GM10248 (cell line): ENCODE results near the gene MAPKBP1.

Source experiments
- CTCF ChIA-PET: fragments of 300-600 bp; sonication (Branson Sonifier 250); formaldehyde crosslinking; extraction: SDS; loops from one replicate; lab custom pipeline; 2021; ENCODE audit warnings: antibody characterized with exemption; lab: Yijun Ruan, JAX
- POLR2A ChIA-PET: fragments of 350-650 bp; sonication (Branson Sonifier 250); formaldehyde crosslinking; extraction: SDS; loops from one replicate; lab custom pipeline; 2020; ENCODE audit warnings: antibody characterized with exemption; lab: Yijun Ruan, JAX
- DNase-seq: peaks from one replicate; pipeline ENCODE4 v3.0.0; 2012; ENCODE audit errors: extremely low spot score
- CTCF ChIP-seq: IDR thresholded peaks from 2 replicates; pipeline ENCODE4 v1.5.1; 2012; ENCODE audit warnings: mild to moderate bottlenecking, low read depth; ENCODE audit errors: extremely low read depth, missing control alignments, control extremely low read depth

Gene MAPKBP1

DNA sequence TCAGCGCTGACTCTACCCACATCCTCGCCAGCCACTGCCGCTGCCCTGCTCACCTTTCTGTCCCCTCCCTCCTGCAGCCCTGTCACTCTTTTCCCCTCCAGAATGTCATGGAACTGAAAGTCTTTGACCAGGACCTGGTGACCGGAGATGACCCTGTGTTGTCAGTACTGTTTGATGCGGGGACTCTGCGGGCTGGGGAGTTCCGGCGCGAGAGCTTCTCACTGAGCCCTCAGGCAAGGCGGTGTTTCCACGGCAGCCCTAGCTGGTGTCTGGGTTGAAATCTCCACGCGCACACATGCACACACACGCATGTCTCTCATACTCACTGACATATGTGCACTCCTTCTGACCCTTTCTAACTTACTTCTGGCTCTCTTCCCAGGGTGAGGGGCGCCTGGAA is 66.4 kb downstream of the MAPKBP1 start:
- CTCF ChIA-PET: no interaction called here
- no peak for DNase-seq
- POLR2A ChIA-PET: no interaction called here
- no peak for TF ChIP-seq CTCF

GRCh38 chr15:41841131-41841530 is 66.8 kb downstream of the MAPKBP1 start:
- TF ChIP-seq CTCF: no peak
- CTCF ChIA-PET: no interaction called here
- no peak for DNase-seq
- POLR2A ChIA-PET: no interaction called here

DNA sequence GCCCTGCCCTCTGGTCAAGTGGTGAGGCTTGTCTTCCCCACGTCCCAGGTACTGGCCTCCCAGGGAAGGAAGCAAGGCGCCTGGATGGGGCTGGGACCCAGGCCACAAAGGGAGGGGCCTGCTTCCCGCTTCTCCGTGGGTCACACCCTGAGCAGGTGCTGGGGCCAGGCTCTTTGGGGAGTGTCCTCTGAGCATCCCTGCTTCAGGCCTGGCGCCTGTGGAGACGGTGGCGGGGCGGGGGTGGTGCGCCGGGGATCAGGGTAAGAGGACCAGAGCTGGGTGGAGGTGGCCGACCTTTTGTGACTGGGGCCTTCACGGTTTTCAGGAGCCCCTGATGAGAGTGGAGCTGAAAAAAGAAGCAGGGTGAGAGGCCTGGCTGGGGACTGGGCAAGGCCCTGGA is 67.9 kb downstream of the MAPKBP1 start:
- CTCF ChIA-PET: no interaction called here
- no peak for DNase-seq
- POLR2A ChIA-PET: no interaction called here
- TF ChIP-seq CTCF: no peak

- ChIA-PET POLR2A (no interaction called here), CTCF (interaction anchor here (1.3 kb wide), 1 partner anchor 9 kb away, joined by 3 read pairs; no protein-coding TSS in a partner anchor)
- no peak for TF ChIP-seq CTCF
Measured at GRCh38 chr15:41843571-41843970, 69.3 kb downstream of the MAPKBP1 start.

DNA sequence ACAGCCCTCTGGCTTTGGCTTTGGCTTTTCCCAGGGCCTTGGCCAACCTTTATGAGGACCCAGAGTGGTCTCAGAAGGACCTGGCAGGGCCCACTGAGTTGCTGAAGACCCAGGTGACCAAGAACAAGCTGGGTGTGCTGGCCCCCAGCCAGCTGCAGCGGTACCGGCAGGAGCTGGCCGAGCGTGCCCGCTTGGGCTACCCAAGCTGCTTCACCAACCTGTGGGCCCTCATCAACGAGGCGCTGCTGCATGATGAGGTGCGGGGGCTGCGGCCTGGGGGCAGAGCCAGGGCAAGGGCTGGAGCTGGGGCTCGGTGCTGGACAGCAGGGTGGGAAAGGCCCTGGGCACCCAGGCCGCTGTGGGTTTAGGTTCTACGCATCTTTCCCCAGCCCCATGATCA is 70.5 kb downstream of the MAPKBP1 start:
- CTCF ChIA-PET: interaction anchor here (0.7 to 1.8 kb wide), 5 partner anchors 9 to 287 kb away, joined by 3 to 6 read pairs (median 3); no protein-coding TSS in a partner anchor
- POLR2A ChIA-PET: no interaction called here
- no peak for DNase-seq
- TF ChIP-seq CTCF: no peak

More at GRCh38 chr15:41843571-41843970, 69.3 kb downstream of the MAPKBP1 start:
- DNase-seq: no peak

DNA sequence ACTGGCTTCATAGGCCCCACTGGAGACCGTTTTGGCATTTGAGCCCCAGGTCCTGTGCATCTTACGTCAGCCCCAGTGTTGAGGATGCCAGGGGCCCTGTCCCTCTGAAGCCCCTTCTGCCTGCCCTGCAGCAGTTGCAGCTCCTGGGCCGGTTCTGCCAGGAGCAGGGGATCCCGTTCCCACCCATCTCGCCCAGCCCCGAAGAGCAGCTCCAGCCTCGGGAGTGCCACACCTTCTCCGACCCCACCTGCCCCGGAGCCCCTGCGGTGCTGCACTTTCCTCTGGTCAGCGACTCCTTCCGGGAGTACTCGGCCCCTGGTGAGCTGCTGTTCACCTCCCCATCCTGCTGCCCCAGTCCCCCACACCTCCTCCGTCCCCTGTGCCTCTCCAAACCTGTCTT is 72.9 kb downstream of the MAPKBP1 start:
- ChIA-PET POLR2A (no interaction called here), CTCF (interaction anchor here (3.1 kb wide), 1 partner anchor 35 kb away, joined by 12 read pairs; no protein-coding TSS in a partner anchor)
- DNase-seq: no peak
- TF ChIP-seq CTCF: no peak
